Activated gamma-delta T cell treated with anti-CD3 and anti-CD28 coated beads, Interleukin-2, amount 50 U/mL, for 16 hours (primary cell): ENCODE measurements around the gene PA2G4.
A peak's percentile ranks its signal among the peaks of the same experiment; 100 is the strongest.
"Not testable (repeated sequence)": the region's sequence is repeated elsewhere in the genome, so short reads cannot be mapped to it uniquely, and the experiment has no call there.

ENCODE experiments used
- DNase-seq: peaks from one replicate; pipeline ENCODE4 v3.0.0-alpha.2; 2020; ENCODE audit warnings: low read depth

The PA2G4 gene

GRCh38 chr12:56099787-56100186 lies 4.6 kb upstream of the PA2G4 start:
- no peak for DNase-seq

GRCh38 chr12:56101045-56101444 lies 3.3 kb upstream of the PA2G4 start:
- no peak for DNase-seq

GRCh38 chr12:56102683-56103065 lies 1.7 kb upstream of the PA2G4 start:
- DNase-seq: no peak

- no peak for DNase-seq
Observed at GRCh38 chr12:56103066-56103711, 1.2 kb upstream of the PA2G4 start.

- no peak for DNase-seq
Observed at GRCh38 chr12:56103823-56104108, 593 bp upstream of the PA2G4 start.

- DNase-seq: no peak
Observed at GRCh38 chr12:56104815-56105608, 653 bp downstream of the PA2G4 start.

GRCh38 chr12:56105609-56105902 lies 1.2 kb downstream of the PA2G4 start:
- no peak for DNase-seq

- DNase-seq: no peak
Observed at GRCh38 chr12:56107242-56107641, 2.9 kb downstream of the PA2G4 start.

GRCh38 chr12:56110571-56110970 lies 6.2 kb downstream of the PA2G4 start:
- no peak for DNase-seq

- DNase-seq: no peak
Observed at GRCh38 chr12:56114084-56114483, 9.7 kb downstream of the PA2G4 start.

GRCh38 chr12:56115329-56115728 lies 11.0 kb downstream of the PA2G4 start:
- DNase-seq: no peak

- peak; percentile 91 for DNase-seq
Observed at GRCh38 chr12:56116267-56117081, 12.1 kb downstream of the PA2G4 start, which contains the start of gene RPL41. Gene RPL41 (plus strand): TSS chr12:56116633.

- DNase-seq: not testable (repeated sequence)
Observed at GRCh38 chr12:56117082-56117706, 12.8 kb downstream of the PA2G4 start.

- DNase-seq: peak; percentile 95
Observed at GRCh38 chr12:56117778-56118687, 13.7 kb downstream of the PA2G4 start, which contains the start of gene ZC3H10. Gene ZC3H10 (plus strand): TSS chr12:56118266. CDS start chr12:56120563, 2,297 bp downstream.

- DNase-seq: no peak
Observed at GRCh38 chr12:56118688-56119357, 14.5 kb downstream of the PA2G4 start.

GRCh38 chr12:56119361-56119796 lies 15.0 kb downstream of the PA2G4 start:
- peak; percentile 35 for DNase-seq

GRCh38 chr12:56120158-56120846 lies 15.9 kb downstream of the PA2G4 start:
- DNase-seq: no peak

- DNase-seq: no peak
Observed at GRCh38 chr12:56121204-56121870, 17.0 kb downstream of the PA2G4 start.

- no peak for DNase-seq
Observed at GRCh38 chr12:56122637-56123036, 18.3 kb downstream of the PA2G4 start.

- no peak for DNase-seq
Observed at GRCh38 chr12:56124133-56124532, 19.8 kb downstream of the PA2G4 start.
